NT2/D1 (cell line): ENCODE results near the gene NRM.
"Not testable (repeated sequence)": the region's sequence is repeated elsewhere in the genome, so short reads cannot be mapped to it uniquely, and the experiment has no call there.

Experiments
- DNase-seq: peaks from one replicate; pipeline ENCODE4 v3.0.0-alpha.2; 2011; ENCODE audit warnings: low read depth, low spot score
- H3K27me3 ChIP-seq: 2 replicates; pipeline ENCODE4 v1.6.0; 2011; ENCODE audit warnings: mild to moderate bottlenecking; ENCODE audit not compliant: insufficient read length, insufficient read depth
- H3K36me3 ChIP-seq: 2 replicates; pipeline ENCODE4 v1.6.1; 2011; ENCODE audit warnings: mild to moderate bottlenecking, low read length, mixed read lengths; ENCODE audit not compliant: insufficient read depth, insufficient read length
- H3K4me1 ChIP-seq: 2 replicates; pipeline ENCODE4 v1.5.1; 2011; ENCODE audit not compliant: insufficient read depth, insufficient read length
- H3K4me3 ChIP-seq: 2 replicates; pipeline ENCODE4 v1.5.1; 2011; ENCODE audit warnings: low read depth; ENCODE audit not compliant: insufficient read length
- H3K9ac ChIP-seq: 2 replicates; pipeline ENCODE4 v1.6.0; 2011; ENCODE audit warnings: low read depth; ENCODE audit not compliant: insufficient read length
- H3K9me3 ChIP-seq: 2 replicates; pipeline ENCODE4 v1.5.1; 2011; ENCODE audit warnings: mild to moderate bottlenecking, low read length; ENCODE audit not compliant: insufficient read depth
- SUZ12 ChIP-seq: IDR thresholded peaks from 2 replicates; pipeline ENCODE4 v1.6.1; 2011; ENCODE audit not compliant: insufficient read length, insufficient read depth; ENCODE audit errors: extremely low read depth
- YY1 ChIP-seq: IDR thresholded peaks from 2 replicates; pipeline ENCODE4 v1.6.1; 2011; ENCODE audit not compliant: insufficient read length, insufficient read depth
- ZNF274 ChIP-seq: IDR thresholded peaks from 2 replicates; pipeline ENCODE4 v1.6.1; 2011; ENCODE audit warnings: mild to moderate bottlenecking, low read depth, low read length

NRM gene

GRCh38 chr6:30664994-30665767 lies 25.6 kb downstream of the NRM start:
- Histone ChIP-seq H3K9me3 (no peaks in the 10 kb centered on the region), H3K36me3 (peaks cover 60% of the 10 kb centered on the region), H3K9ac (no peak overlapping the region), H3K4me3 (no peak overlapping the region), H3K4me1 (no peaks in the 10 kb centered on the region), H3K27me3 (no peaks in the 10 kb centered on the region)
- TF ChIP-seq ZNF274, result no peak
- TF ChIP-seq SUZ12, result no peak
- no peak for TF ChIP-seq YY1
- DNase-seq, result no peak

GRCh38 chr6:30657922-30658321 lies 32.9 kb downstream of the NRM start:
- not testable (repeated sequence) for H3K4me1 ChIP-seq, H3K9me3 ChIP-seq, H3K4me3 ChIP-seq, DNase-seq, H3K27me3 ChIP-seq, H3K9ac ChIP-seq
- peaks cover 87% of the 10 kb centered on the region for H3K36me3 ChIP-seq

GRCh38 chr6:30657454-30657853 lies 33.3 kb downstream of the NRM start:
- Histone ChIP-seq H3K4me1 (peaks cover 2% of the 10 kb centered on the region), H3K9me3 (no peaks in the 10 kb centered on the region), H3K27me3 (no peaks in the 10 kb centered on the region), H3K36me3 (peaks cover 87% of the 10 kb centered on the region), H3K4me3 (no peak overlapping the region), H3K9ac (no peak overlapping the region)
- no peak for DNase-seq
- TF ChIP-seq YY1, result no peak
- TF ChIP-seq ZNF274, result no peak
- no peak for TF ChIP-seq SUZ12

- Histone ChIP-seq H3K27me3 (no peaks in the 10 kb centered on the region), H3K9me3 (no peaks in the 10 kb centered on the region), H3K9ac (no peak overlapping the region), H3K36me3 (peaks cover 86% of the 10 kb centered on the region), H3K4me1 (peaks cover 2% of the 10 kb centered on the region), H3K4me3 (no peak overlapping the region)
- DNase-seq, result no peak
- TF ChIP-seq SUZ12 (no peak), YY1 (no peak), ZNF274 (no peak)
Observed at GRCh38 chr6:30656513-30656912, 34.3 kb downstream of the NRM start.

- peaks cover 2% of the 10 kb centered on the region for H3K4me1 ChIP-seq
Observed at GRCh38 chr6:30655743-30656094, 35.1 kb downstream of the NRM start.

GRCh38 chr6:30654798-30655742 lies 35.7 kb downstream of the NRM start:
- no peak for DNase-seq
- TF ChIP-seq SUZ12 (no peak), YY1 (no peak), ZNF274 (no peak)
- Histone ChIP-seq H3K4me1 (peaks cover 2% of the 10 kb centered on the region), H3K4me3 (no peak overlapping the region), H3K9ac (no peak overlapping the region), H3K27me3 (no peaks in the 10 kb centered on the region), H3K36me3 (peaks cover 87% of the 10 kb centered on the region), H3K9me3 (no peaks in the 10 kb centered on the region)

More at GRCh38 chr6:30655743-30656094, 35.1 kb downstream of the NRM start:
- Histone ChIP-seq H3K4me3 (no peak overlapping the region), H3K9me3 (no peaks in the 10 kb centered on the region), H3K36me3 (peaks cover 87% of the 10 kb centered on the region), H3K9ac (no peak overlapping the region), H3K27me3 (no peaks in the 10 kb centered on the region)
- TF ChIP-seq SUZ12 (no peak), ZNF274 (no peak), YY1 (no peak)
- no peak for DNase-seq

GRCh38 chr6:30651143-30651542 lies 39.6 kb downstream of the NRM start:
- no peaks in the 10 kb centered on the region for H3K27me3 ChIP-seq
- DNase-seq, result no peak
- TF ChIP-seq SUZ12 (no peak), ZNF274 (no peak), YY1 (no peak)
- no peaks in the 10 kb centered on the region for H3K4me1 ChIP-seq
- peaks cover 61% of the 10 kb centered on the region for H3K36me3 ChIP-seq
- H3K4me3 ChIP-seq, result no peak overlapping the region
- no peaks in the 10 kb centered on the region for H3K9me3 ChIP-seq
- no peak overlapping the region for H3K9ac ChIP-seq
